HG03354 (cell line): Measurements from ENCODE around the gene SEPTIN12.

Experiments used
- ATAC-seq: cut with Tn5 transposase; IDR thresholded peaks from one replicate; pipeline ENCODE4 v1.9.1; 2021; ENCODE audit warnings: mild to moderate bottlenecking; ENCODE audit not compliant: unreplicated experiment, poor library complexity, severe bottlenecking

Gene SEPTIN12

DNA sequence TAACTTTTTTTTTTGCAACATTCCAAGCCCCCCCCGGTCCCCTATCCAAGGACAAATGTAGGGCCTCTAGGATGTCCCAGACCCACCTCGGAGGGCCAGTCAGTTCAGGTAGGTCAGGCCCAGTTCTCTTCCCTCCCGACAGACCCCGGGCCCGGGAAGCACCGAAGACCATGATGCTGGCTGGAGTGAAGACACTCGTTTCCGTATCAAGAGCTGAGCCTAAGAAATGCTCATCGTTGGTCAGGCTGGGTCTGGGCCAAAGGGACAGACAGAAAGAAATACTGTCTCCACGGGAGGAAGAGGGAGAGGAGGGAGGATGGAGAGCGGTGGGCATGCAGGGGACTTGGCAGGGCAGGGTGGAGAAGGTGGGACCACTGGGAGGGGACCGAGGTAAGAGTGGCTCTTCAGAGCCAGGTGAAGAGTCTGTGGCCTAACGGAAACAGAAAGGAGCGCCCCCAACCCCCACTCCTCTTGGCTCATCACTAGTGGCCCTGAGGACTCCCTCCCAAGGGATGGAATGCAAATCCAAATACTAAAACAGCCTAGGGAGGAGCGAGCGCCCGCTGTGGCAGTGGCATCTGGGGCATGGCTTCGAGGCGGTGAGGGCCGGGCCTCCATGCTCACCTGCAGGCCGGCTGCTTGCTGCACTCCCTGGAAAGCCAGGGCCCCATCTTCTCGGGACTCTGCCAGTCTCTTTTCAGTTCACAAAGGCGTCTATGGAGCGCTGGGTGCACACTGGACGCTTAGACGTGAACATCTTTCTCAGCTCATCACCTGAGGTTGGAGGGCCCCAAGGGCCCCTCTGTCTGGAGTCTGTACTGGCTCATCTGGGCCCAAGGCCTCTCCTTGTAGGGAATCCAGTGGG is 16.0 kb upstream of the SEPTIN12 start:
- ATAC-seq, result no peak

DNA sequence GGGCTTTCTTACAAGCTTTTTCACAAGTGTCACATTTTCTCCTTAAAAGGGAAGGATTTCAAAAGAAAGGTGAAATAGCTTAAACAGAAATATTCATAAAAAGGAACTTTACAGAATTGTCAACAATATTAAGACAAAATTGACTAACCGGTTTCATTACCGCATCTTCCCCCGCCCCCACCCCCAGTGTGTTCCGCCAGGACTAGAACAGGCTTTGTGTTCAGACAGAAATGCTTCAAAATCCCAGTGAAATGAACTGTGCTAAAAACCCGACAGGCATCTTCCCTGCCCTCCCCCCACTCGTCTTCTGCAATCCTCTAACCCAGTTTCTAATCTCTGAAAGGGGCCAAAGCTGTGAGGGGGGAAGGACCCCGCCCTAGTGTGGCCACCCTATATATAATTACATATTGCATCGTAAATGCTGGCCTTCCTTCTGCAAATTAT is 15.3 kb upstream of the SEPTIN12 start:
- no peak for ATAC-seq

DNA sequence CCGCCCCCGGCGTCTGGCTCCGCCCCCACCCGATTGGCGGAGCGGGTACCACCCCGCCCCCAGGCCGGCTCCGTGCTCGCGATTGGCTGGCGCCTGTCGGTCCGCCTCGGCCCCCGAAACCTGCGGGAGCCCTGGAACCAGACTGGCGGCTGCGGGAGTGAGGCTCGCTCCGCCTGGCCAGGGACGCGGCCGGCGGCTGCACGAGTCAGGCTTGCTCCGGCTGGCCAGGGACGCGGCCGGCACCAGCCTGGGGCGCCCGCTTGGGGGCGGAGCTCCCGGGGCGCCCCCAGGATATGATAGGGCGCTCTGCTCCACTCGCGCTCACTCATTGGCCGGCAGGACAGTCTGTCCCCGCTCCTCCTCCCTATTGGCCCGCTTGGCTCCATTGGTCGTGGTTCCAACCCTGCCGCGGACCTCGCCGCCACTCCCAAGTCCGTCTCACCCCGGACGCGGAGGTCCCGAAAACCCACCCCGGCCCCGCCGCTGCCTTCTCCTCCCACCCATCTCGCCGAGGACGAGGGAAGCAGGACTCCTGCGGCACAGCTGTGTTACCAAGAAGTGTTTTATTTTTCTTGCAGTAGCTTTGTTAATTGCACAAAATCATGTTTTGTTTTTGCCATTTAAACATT is 14.6 kb upstream of the SEPTIN12 start:
- ATAC-seq, result peak; percentile 93

DNA sequence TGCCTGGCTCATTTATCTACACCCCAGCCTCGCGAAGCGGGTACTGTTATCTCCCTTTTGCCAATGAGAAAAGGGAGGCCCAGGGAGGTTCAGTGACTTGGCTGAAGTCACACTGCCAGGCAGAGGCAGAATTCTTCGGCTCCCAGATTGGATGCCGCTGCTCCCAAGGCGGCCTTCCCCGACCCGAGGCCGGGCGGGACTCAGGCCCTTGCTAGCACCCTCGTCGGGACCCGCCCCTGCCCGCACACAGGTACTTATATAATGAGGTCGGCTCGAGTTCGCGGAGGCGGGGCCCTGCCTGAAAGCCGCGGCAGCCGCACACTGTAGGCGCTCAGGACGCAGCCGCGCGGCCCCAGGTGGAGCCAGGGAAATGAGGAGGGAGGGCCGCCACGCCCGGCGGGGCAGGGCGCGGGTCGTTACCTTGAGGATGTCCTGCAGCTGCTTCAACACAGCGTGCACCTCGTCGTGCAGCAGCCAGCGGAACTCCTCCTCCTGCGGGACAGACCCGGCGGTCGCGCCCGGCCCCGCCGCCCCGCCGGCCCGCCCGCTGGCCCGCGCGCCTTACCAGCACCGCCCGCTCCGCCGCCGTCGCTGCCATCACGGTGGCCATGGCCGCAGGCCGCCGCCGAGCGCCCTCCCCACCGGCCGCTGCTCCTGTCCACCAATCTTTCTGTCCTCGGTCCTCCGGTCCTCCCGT is 14.0 kb upstream of the SEPTIN12 start, which contains the start of gene ROGDI:
ROGDI (minus strand) TSS at position 672 of the 697 bp plus-strand sequence; CDS start at position 610, 62 bp downstream.
- peak; percentile 60 for ATAC-seq

DNA sequence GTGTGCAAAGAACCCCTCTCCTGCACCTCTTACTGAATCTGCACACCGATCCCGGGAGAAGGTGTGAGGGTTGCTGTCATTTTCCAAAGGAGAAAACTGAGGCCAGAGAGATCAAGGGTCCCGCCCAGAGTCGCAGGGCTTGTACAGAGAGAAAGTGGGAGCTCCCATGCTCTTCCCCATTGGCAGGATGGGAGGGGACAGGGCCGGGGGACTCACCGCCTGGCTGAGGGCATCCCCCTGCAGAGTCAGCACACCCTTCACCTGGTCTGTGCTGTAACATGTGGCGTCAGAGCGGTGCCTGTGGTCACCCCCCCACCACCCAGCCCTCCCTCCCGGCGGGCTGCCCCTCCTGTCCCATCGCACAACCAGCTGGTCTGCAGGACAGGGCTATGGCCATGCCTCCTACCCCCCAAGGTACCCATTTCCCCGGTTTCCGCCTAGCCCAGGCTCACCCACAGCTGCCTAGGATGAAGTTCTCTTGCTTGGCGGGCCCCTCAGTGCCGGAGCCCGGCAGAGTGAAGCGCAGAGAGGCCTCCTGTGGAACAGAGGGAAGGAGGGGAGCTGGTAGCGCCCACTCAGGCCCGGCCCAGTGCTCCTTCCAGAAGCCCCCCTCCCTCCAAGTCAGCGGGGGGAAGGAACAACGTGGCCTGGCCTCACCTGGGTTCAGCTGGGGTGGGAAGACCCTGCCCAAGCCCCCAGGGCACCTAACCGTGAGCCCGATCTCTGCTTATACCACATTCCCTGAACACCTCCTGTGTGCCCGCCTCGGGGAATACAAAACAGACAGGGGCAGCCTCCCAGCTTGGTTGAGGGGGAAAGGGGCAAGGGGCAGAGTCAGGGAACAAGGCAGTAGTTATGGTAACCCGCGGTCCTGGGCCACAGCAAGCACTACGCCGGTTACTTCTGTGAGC is 13.2 kb upstream of the SEPTIN12 start:
- no peak for ATAC-seq

DNA sequence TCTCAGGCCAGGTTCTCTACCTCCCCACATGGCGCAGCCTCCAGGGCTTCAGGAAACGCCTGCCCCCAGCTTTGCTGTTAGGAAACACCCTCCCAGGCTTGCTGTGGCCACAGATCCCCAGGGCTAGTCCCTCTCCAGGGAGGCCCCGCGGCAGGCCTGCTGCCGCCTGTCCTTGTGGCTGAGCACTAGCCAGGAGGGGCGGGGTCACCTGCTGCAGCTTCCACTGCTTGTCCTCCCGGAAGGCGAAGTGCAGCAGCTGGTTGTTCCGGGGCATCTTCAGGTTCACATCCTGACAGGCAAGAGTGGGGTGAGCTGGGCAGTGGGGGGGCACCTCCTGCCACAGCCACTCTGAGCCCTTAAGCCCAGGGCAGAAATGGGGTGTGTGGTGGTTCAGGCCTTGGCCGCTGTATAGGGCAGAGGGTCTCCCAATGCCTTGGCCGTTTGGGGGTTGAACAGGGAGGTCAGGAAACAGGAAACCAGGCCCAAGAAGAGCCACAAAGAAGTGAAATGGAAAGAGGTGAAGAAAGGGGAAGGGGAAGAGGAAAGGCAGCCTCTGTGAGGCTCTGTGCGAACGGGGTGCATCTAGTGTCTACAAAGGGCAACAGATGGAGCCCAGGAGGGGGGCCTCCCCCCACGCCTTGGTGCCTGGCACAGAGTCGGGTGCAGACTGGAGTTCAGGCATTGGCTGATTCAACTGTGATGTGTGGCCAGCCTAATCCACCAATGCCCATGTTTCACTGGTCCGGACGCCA is 12.3 kb upstream of the SEPTIN12 start:
- no peak for ATAC-seq

DNA sequence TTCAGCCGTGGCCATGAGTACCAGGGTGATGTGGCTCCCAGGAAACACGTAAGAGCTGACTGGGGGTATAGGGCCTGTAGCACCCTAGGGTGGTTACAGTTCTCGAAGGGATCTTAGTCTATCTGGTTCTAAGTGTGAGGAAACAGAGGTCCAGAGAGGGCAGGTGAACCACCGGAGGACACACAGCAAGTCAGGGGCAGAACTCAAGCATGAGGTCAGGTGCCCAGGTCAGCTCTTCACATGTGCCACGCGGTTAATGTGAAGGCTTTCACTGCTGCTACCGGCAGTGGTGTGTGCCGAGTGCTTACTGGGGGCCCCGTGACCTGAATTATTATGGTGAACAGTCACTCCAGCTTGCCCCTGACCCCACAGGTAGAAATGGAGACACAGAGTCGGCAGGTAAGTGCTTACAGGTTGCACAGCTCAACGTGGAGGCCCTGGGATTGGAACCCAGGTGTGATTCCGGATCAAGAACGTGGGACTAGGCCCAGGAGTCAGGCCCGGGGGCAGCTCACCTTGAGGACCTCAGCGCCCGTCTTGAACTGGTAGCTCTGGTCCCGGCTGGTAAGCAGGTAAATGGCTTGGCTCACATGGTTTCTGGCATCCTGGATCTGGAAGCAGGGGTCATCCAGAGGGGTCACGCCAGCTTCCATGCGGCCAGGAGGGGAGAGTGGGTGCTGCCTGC is 11.2 kb upstream of the SEPTIN12 start:
- no peak for ATAC-seq

DNA sequence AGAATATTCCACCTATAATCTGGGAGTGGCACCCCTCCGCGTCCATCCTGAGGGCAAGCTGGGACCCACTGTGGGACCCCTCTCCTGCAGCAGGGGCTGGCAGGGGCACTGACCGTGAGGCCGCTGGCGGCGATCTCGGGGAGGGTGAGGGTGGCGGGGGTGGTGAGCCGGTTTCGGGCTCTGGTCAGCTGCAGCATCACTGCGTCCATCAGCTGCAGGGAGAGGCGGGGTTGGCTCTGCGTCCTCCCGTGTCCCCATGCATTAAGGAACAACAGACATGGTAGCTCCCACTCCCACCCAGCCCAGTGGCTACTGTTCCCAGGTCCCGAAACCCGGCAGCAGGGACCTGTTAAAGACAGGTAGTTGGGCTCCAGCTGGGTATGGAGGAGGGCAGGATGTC is 10.3 kb upstream of the SEPTIN12 start:
- ATAC-seq, result no peak

DNA sequence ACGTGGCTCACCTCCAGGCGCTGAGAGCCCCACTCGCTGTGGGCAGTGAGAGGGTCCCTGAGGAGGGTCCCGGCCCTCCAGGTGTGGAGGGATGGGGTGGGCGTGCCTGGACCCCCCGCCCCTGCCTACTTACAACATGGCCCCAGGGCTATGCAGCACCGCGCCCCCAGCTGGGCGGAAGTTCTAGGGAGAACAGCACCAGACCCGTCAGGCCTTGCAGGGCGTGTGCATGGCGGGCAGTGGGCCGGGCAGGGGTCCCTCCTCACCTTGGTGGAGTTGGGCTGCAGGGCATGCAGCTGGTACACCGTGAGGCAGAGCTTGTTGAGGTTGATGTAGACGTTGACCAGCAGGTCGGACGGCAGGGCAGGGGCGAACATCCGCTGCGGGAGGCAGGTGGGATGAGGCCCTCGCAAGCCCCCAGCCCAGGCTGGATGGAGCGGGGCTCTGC is 9.7 kb upstream of the SEPTIN12 start:
- no peak for ATAC-seq

DNA sequence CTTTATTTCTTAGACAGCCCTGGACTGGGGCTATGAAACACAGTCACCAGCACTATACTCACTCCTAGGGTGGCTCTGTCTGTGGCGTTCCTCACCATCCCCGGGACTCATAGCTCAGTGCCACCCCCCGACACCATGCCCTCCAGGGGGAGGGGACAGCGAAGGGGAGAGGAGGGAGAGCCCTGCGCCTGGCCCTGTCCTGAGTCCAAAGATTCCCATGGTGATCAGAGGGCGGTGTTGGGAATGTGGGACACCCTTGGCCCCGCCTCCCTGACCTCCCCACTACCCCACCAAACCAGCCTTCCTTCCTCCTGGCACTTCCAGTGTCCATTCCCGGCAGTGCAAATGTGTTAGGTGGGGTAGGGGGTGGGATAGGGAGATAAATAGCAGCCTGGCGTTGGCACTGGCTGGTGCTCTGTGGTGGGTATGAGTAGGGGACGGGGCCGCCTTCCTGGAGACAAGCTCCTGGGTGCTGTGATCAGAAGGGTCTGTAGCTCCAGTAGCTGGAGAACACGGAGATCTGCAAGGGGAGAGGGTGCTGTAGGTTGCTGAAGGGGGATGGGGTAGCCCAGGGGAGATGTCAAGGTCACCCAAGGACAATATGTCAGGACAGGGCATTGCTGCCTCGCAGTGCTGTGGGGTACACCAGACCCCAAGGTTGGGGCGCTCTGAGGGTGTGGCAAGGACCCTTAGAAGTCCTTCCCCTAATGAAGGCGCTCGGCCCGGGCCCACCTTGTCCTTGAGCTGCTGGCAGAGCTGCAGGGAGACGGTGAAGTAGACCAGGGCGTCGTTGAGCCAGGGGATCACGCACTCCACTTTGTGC is 9.0 kb upstream of the SEPTIN12 start:
- ATAC-seq, result no peak

DNA sequence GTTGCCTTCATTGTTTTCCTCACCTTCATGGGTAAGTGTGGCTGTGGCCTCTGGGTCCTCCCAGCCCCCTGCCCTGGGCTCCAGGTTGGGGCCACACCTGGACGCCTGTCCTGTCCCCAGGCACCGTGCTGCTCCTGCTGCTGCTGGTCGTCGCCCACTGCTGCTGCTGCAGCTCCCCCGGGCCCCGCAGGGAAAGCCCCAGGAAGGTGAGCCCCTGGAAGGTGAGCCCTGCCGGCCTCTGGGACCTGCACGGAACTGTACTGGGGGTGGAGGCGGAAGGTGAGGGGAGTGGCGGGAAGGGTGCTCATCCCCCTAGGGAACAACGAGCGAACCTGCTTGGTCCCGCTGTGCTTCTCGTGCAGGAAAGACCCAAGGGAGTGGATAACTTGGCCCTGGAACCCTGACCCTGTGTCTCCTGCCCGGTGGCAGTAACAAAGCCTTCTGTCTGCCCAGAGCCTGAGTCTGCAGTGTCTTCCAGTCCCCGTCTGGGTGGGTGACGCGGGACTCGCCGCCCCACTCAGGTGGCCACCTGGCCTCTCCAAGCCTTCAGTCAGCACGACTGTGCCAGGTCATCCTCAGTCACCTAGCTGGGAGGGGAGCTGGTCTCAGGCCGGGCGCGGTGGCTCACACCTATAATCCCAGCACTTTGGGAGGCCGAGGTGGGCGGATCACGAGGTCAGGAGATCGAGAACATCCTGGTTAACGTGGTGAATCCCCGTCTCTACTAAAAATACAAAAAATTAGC is 7.9 kb upstream of the SEPTIN12 start:
- no peak for ATAC-seq

DNA sequence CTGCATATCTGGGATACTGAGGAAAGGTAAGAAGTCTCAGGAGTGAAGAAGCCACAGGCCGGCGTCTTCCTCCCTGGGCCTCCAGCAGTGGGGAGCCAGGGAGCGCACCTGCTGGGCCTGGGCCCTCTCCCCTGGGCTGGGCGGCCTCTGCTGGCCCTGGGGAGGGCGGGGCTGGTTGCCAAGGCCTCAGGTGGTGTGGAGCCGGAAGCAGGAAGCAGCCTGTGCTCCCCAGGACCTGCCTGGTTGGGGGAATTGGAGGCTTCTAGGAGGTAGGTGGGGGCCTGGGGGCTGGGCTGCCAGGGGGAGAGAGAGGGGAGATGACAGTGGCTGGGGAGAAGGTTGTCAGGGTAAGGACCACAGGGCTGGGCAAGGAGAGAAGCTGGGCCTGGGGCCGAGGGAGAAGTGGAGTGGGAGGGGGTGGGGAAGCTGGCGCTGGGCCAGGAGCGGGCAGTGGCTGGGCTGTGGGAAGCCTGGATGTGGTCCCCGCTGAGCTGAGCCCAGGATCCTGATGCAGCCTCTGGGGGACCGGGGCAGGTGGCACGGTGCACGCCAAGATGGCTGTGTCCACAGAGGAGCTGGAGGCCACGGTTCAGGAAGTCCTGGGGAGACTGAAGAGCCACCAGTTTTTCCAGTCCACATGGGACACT is 7.2 kb upstream of the SEPTIN12 start, which contains the start of gene SMIM22:
SMIM22 (plus strand) TSS at position 189 of the 647 bp plus-strand sequence; CDS start at position 555, 366 bp downstream.
- no peak for ATAC-seq

DNA sequence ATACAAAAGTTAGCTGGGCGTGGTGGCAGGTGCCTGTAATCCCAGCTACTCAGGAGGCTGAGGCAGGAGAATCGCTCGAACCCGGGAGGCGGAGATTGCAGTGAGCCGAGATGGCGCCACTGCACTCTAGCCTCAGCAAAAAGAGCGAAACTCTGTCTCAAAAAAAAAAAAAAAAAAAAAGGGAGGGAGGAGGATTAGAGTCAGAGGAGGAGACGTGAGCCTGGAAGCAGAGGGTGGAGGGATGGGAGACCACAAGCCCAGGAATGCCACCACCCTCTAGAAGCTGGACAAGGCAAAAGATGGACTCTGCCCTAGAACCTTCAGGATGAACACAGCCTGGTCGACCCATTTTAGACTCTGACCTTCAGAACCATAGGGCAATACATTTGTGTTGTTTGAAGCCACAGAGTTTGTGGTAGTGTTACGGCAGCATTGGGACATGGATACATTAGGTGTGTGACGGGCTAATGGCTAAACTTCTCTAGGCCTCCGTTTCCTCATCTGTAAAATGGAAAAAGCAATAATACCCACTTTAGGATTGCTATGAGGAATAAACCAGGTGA is 4.9 kb upstream of the SEPTIN12 start:
- no peak for ATAC-seq

DNA sequence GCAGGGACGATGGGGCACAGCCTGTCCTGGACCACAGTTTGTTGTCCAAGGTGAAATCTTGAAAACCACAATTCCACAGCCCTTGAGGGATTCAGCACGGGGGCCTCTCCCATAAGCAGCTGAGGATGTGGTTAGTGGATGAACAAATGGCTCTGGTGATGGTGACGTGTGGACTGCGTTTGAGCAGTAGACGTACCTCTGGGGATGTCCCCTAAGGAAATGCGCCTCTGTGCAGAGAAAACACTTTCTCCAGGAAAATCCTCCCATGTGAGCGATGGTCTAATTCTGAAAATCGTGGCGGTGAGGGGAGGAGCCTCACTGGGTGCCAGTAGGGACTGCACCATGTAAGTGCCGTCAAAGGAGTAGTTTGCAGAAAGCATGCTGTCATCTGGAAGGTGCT is 2.7 kb upstream of the SEPTIN12 start:
- ATAC-seq, result no peak

DNA sequence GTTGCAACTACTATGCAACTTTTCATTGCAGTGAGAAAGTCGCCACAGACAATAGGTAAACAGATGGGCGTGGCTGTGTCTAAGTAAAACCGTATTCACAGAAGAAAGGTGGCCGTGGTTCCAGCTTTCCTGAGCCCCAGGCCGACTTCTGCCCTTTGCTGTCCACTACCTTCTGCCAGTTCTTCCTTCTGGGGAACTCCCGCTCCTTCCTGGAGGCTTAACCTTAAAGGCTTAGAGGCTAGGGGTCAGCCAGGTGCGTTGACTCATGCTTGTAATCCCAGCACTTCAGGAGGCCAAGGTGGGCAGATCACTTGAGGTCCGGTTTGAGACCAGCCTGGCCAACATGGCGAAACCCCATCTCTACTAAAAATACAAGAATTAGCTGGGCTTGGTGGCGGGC is 2.1 kb upstream of the SEPTIN12 start:
- no peak for ATAC-seq

DNA sequence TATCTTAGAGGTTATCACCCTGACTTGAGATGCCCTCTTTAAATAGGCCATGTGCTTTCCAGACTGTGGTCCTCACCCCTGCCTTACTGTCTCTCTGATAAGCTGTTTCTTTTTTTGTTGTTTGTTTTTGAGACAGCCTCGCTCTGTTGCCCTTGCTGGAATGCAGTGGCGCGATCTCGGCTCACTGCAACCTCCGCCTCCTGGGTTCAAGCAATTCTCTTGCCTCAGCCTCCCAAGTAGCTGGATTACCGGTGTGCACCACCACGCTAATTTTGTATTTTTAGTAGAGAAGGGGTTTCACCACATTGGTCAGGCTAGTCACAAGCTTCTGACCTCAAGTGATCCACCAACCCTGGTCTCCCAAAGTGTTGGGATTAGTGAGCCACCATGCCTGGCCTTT is 765 bp upstream of the SEPTIN12 start:
- no peak for ATAC-seq
